Measurements from ENCODE around the gene SEC23A.

DNA sequence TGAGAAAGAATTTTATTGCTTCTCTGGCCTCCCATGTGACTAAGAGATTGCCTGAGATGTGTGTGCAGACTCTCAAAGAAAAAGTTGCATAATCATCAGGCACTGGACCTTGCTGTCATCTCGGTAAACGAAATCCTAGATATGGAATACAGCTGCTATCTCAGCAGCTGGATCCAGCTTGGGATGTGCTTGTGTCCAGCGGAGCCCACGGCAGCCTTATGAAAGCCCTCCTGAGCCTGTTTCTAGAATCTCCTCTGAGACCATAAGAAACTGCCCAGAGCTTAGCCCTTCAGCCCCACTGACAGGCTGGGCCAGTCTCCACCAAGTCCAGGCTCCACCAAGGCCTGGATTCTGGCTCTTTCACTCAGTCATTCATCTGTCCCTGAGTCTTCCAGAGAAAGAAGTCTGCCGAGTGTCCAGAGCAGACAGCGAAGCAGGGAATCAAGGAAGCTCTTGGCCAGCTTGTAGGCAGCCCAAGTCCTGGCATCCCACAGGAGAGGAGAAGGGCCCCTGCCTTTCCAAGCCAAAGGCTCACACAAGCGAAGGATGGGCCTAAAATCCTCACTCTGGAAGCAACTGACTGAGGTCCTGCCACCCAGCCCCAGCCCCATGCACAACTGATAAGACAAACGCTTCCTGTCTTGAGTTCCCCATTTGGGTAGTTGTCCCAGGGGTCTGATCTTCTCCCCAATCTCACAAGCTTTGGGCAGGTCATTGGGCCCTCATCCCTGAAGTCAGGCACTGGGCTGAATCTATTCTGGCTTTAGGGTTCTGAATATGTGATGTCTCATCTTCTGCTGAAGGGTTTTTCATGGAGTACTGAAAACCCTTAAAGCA, 97.8 kb downstream of the SEC23A start:
- TF ChIP-seq, protein P1, sequence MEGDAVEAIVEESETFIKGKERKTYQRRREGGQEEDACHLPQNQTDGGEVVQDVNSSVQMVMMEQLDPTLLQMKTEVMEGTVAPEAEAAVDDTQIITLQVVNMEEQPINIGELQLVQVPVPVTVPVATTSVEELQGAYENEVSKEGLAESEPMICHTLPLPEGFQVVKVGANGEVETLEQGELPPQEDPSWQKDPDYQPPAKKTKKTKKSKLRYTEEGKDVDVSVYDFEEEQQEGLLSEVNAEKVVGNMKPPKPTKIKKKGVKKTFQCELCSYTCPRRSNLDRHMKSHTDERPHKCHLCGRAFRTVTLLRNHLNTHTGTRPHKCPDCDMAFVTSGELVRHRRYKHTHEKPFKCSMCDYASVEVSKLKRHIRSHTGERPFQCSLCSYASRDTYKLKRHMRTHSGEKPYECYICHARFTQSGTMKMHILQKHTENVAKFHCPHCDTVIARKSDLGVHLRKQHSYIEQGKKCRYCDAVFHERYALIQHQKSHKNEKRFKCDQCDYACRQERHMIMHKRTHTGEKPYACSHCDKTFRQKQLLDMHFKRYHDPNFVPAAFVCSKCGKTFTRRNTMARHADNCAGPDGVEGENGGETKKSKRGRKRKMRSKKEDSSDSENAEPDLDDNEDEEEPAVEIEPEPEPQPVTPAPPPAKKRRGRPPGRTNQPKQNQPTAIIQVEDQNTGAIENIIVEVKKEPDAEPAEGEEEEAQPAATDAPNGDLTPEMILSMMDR (IDR thresholded peaks at IDR 0.05), result no peak
- TF ChIP-seq POLR2A (IDR thresholded peaks at IDR 0.05), result no peak

Data from lower leg skin (tissue), 3 donors.